ENCODE results near the gene SNX5.
A peak's percentile ranks its signal among the peaks of the same experiment; 100 is the strongest.

The SNX5 gene

DNA sequence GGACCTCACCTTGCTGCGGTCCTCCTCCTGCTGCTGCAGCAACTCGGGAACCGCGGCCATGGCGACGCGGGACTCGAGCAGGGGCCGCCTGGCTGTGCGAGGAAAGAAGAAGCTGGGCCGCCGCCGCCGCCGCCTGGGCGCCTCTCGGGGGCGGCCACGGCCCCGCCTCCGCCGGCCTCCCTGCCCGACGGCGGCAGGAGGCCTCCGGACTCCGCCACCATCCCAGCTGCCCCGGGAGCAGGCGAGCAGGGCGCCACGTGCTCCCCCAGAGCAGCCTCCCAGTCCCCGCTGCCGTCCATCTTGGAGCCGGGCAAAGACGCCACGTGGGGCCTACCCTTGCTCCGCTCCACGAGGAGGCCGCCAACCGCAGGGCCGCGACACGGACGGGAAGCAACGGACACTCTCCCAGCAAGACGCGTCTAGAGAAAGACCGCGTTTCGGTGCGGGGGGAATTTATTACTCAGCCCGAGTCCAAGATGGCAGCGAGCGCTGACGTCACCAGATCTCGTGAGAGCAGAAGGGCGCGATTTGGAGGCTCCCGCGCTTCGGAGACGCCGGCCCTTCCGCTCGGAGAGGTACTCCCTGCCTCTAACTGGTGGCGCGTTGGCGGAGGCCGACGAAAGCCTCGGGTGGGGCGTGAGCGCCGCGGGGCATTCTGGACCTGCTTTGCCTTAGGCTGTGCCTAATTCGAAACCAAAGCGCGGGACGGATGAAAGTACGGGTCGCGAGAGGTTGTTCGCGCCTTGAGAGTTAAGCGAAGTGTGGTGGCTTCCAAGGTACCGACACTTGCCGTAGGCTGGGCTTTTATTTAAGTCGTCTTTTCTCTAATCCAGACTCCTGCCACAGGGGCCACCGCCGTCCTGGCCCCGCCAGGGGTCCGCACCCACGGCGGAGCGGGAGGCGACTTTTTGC is at the start of gene SNX5, which contains the start of gene MGME1:
Gene SNX5 (minus strand): TSS at position 429 of the 912 bp plus-strand sequence. CDS start 369 bp downstream, at position 60.
Gene MGME1 (plus strand): TSS at position 653 of the 912 bp plus-strand sequence. CDS start 842 bp downstream, outside the sequence.
- H3K4me3 ChIP-seq (ENCODE audit: low read depth, low read length) = peak within 1 kb of the TSS; percentile 93
- DNase-seq (ENCODE audit: low read depth) = peak; percentile 98
- TF ChIP-seq, protein P1, sequence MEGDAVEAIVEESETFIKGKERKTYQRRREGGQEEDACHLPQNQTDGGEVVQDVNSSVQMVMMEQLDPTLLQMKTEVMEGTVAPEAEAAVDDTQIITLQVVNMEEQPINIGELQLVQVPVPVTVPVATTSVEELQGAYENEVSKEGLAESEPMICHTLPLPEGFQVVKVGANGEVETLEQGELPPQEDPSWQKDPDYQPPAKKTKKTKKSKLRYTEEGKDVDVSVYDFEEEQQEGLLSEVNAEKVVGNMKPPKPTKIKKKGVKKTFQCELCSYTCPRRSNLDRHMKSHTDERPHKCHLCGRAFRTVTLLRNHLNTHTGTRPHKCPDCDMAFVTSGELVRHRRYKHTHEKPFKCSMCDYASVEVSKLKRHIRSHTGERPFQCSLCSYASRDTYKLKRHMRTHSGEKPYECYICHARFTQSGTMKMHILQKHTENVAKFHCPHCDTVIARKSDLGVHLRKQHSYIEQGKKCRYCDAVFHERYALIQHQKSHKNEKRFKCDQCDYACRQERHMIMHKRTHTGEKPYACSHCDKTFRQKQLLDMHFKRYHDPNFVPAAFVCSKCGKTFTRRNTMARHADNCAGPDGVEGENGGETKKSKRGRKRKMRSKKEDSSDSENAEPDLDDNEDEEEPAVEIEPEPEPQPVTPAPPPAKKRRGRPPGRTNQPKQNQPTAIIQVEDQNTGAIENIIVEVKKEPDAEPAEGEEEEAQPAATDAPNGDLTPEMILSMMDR (IDR thresholded peaks at IDR 0.05; ENCODE audit: control insufficient read depth, extremely low read depth, insufficient read depth) = no peak

DNA sequence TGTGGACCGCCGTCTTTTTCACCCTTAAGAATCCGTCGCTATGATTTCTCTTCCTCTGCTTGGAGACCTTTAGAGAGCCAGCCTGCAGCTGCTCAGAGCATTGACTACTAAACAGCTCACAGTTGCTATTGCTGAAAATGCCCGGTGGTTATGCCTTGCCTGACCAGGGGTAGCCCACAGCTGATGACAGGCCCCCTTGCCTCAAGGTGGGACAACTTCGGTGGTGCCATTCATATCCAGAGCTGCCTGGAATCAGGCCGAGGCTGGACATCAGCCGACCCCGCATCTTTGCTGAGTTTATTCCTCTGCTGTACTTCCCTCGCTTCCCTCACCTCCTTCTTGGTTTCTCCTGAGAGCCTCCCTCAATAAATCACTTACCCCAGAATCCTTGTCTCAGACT is 49.5 kb upstream of the SNX5 start:
- no peak overlapping the region for H3K4me3 ChIP-seq (ENCODE audit: low read depth, low read length)
- TF ChIP-seq, protein P1 (IDR thresholded peaks at IDR 0.05; ENCODE audit: control insufficient read depth, extremely low read depth, insufficient read depth) = no peak
- DNase-seq (ENCODE audit: low read depth) = no peak

DNA sequence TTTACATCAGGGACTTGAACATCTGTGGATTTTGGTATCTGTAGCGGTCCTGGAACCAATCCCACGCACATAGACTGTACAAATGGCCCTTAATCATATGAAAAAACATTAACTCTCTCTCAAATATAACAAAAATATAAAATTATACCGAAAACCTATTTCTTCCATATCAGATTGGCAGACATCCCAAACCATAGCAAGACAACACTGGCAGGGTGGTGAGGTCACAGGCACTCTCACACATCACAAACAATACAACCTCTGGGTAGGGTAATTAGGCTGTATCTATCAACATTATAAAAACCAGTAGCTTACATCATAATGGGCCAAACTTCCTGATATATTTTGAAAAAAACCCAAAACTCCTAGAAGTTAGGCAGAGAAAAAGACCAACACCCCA is 48.2 kb upstream of the SNX5 start:
- DNase-seq (ENCODE audit: low read depth) = no peak
- no peak overlapping the region for H3K4me3 ChIP-seq (ENCODE audit: low read depth, low read length)
- TF ChIP-seq, protein P1 (IDR thresholded peaks at IDR 0.05; ENCODE audit: control insufficient read depth, extremely low read depth, insufficient read depth) = no peak

DNA sequence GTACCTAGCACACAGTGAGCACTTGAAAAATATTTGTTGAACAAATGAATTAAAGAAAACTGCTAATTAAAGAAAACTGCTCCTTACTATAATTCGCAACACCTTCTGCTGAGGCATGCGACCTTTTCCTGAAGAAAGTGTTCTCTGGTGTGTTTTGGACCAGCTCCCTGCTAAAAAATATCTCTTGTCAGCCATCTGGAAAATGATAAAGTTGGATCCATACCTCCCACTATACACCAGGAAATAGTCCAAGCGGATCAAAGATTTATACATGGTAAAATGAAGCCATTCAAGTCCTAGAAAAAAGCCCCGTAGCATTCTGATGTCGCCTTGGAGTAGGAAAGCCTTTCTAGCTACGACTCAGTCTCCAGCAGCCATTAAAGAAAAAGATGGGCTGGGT is 45.8 kb upstream of the SNX5 start:
- DNase-seq (ENCODE audit: low read depth) = no peak
- no peak overlapping the region for H3K4me3 ChIP-seq (ENCODE audit: low read depth, low read length)
- TF ChIP-seq, protein P1 (IDR thresholded peaks at IDR 0.05; ENCODE audit: control insufficient read depth, extremely low read depth, insufficient read depth) = no peak

GRCh38 chr20:18012901-18013300 is 44.3 kb upstream of the SNX5 start:
- H3K4me3 ChIP-seq (ENCODE audit: low read depth, low read length) = no peak overlapping the region
- TF ChIP-seq, protein P1 (IDR thresholded peaks at IDR 0.05; ENCODE audit: control insufficient read depth, extremely low read depth, insufficient read depth) = no peak
- no peak for DNase-seq (ENCODE audit: low read depth)

DNA sequence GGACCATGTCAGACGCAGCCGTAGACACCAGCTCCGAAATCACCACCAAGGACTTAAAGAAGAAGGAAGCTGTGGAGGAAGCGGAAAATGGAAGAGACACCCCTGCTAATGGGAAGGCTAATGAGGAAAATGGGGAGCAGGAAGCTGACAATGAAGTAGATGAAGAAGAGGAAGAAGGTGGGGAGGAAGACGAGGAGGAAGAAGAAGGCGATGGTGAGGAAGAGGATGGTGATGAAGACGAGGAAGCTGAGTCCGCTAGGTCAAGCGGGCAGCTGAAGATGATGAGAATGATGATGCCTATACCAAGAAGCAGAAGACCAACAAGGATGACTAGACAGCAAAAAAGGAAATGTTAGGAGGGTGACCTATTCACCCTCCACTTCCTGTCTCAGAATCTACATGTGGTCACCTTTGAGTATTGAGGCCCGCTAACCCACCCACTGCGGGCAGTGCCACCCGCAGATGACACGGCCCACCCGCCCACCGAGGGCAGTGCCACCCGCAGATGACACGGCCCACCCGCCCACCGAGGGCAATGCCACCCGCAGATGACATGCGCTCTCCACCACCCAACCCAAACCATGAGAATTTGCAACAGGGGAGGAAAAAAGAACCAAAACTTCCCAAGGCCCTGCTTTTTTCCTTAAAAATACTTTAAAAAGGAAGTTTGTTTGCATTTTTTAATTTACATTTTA is 43.5 kb upstream of the SNX5 start:
- TF ChIP-seq, protein P1 (IDR thresholded peaks at IDR 0.05; ENCODE audit: control insufficient read depth, extremely low read depth, insufficient read depth) = no peak
- no peak overlapping the region for H3K4me3 ChIP-seq (ENCODE audit: low read depth, low read length)
- no peak for DNase-seq (ENCODE audit: low read depth)
